H1 (cell line): ENCODE measurements around the gene SLC22A14. TPM values are rescaled to one million over a fixed set of nuclear protein-coding genes. Genes with fewer than 3 reads are reported as not detected.

Source experiments
- BCL11A ChIP-seq, 2 experiments: IDR thresholded peaks; one replicate each; pipeline ENCODE4 v1.6.1; 2011; ENCODE audit warnings: low read depth in 2 of 2, low read length in 2 of 2, mild to moderate bottlenecking in 2 of 2
- KDM5A ChIP-seq: fragments of 200-600 bp; IDR thresholded peaks from 2 replicates; pipeline ENCODE4 v1.7.1; 2012; ENCODE audit warnings: mild to moderate bottlenecking, low read length, inconsistent platforms, mixed read lengths
- PHF8 ChIP-seq: fragments of 200-600 bp; sonication (generic); conservative IDR thresholded peaks from 2 replicates; pipeline ENCODE4 v1.7.1; 2012; ENCODE audit warnings: low read depth, mild to moderate bottlenecking, inconsistent platforms, low read length, moderate library complexity
- RBBP5 ChIP-seq: IDR thresholded peaks from 2 replicates; pipeline ENCODE4 v1.7.1; 2012; ENCODE audit warnings: low read depth, mild to moderate bottlenecking, inconsistent platforms, low read length, moderate library complexity, borderline replicate concordance
- polyA plus RNA-seq, 7 experiments: library from polyadenylated mRNA; depleted of rRNA in 3 of 7; stranded (reverse) in 5 of 7; unstranded in 2 of 7; fragments of >200 nt in 5 of 7; fragments of 200-250 nt in 2 of 7; gene quantifications; 1 replicate in 5 of 7; 2 replicates in 1 of 7; 4 replicates in 1 of 7; pipeline versions ENCODE4 v1.2.1 to v1.2.3, GENCODE V29; 2011 to 2013; ENCODE audit warnings: missing spikeins in 2 of 7, mixed read lengths in 2 of 7
- total RNA-seq: library from RNA; stranded (reverse); fragmentation: NEBNext Ultra II Directional; extraction: Animal tissue kit (Norgen Biotek cat#: 25700); gene quantifications from 2 replicates; pipeline ENCODE4 v1.2.1, GENCODE V29; 2021

SLC22A14 gene
- total and polyA plus RNA-seq, 2 of the 8 experiments (the other 6 are each of a cell fraction or from before 2014, with no cell fraction given): 0.03 TPM; not detected in 1

- TF ChIP-seq BCL11A (IDR thresholded peaks at IDR 0.05; ENCODE audit: low read depth in 2 of 2, low read length in 2 of 2) (no peak), RBBP5 (no peak), KDM5A (no peak), PHF8 (no peak)
- TF ChIP-seq, all 59 proteins: peak for 0
Measured at GRCh38 chr3:38307599-38307998, 25.5 kb downstream of the SLC22A14 start (continued).
